ENCODE results near the gene DFFB.

The DFFB gene

DNA sequence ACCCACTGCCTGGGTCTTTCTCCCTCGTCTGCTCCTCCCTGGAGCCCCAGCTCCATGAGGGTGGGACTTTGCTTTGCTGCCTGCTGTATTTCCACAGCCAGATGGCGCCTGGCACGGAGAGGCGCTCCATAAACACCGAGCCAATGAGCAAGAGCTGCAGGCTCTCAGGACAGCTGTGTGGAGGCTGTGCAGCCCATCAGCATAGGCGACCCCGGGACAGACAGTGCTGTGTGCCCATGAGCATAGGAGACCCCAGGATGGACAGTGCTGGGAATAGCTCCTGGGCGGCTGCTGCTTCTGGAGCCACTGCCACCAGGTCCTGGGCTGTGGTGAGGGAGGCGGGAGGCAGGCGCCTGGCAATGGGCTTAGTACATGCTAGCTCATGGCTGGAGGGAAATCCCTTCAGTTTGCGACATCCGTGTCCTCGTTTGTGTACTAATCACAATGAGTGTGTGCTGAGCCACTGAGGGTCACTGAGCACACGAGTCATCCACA, 29.4 kb upstream of the DFFB start:
- DNase-seq, result peak in 27 of 42 donors; percentile 9 to 71 (median 39)
- intact Hi-C loops (cut with DNase I), result no loop called here

DNA sequence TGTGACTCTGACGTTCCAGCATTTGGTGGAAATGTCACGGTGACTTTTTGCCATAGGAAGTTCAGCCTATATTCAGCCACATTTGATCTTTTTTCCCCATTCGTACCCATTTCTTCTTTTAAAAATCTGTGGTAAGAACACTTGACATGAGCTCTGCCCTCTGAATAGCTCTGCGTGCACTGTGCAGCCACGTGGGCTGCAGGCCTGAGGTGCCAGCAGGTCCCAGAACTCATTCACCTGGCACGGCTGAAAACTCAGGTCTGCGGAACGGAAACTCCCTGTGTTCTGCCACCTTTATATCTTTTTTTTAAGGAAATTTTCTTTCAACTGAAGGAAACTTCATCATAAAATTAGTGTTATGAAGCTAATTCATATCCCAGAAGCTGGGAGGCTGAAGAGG, 28.9 kb upstream of the DFFB start:
- intact Hi-C loops (cut with DNase I), result no loop called here
- no peak for DNase-seq

DNA sequence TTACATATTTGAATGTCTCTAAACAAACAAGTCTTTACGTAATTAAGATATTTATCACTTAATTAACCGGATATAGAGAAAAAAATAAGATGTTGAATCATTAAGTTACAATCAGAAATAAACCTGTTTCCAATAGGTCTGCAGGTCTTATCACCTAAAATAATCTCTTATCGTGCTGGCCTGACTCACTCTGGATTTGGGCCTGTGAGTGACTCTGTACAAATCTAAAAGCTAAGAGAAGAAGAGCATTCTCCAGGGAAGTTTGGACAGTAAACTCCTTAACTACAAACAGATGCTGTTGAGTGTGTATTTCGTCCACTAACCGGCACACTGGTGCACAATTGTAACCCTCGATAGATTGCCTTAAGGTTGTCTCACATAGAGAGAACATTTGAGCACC, 25.6 kb upstream of the DFFB start:
- intact Hi-C loops (cut with DNase I), result no loop called here
- no peak for DNase-seq

DNA sequence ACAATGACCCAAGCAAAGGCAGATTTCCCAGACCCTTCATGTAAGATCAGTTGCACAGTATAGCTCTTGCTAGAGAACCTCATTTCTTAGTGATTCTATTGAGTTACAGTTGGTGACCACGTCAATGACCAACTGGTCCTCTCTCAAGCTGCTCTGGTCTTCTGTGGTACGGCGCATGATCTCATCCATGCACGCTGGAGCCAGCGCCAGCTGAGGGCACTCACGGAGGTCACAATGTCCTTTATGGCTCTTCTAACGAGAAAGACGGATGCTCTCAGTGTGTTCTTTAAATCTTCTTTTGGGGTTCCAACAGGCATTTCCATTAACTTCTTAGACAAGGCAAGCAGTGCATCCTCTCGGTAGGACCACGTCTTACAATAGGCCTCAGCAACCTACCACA, 22.6 kb upstream of the DFFB start:
- intact Hi-C loops (cut with DNase I), result no loop called here
- peak in 6 of 42 donors; percentile 17 to 59 (median 32) for DNase-seq

DNA sequence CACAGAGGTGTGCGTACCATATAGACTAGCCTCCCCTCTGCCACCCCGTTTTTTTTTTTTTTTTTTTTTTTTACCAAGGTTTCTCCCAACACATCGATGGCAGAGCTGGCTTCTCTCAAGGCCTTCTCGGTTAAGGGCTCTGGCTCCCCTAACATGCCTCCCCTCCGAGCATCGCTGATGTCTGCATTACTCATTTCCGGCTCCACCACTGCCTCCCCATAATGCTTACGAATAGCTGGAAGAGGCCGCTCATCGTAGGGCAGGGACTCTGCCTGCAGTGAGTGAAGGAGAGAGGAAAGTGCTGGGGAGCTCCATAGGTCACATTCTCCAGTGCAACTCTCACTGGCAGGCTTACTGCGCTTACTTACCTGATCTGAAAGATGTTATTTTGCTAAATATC, 20.9 kb upstream of the DFFB start:
- intact Hi-C loops (cut with DNase I), result no loop called here
- DNase-seq, result no peak

DNA sequence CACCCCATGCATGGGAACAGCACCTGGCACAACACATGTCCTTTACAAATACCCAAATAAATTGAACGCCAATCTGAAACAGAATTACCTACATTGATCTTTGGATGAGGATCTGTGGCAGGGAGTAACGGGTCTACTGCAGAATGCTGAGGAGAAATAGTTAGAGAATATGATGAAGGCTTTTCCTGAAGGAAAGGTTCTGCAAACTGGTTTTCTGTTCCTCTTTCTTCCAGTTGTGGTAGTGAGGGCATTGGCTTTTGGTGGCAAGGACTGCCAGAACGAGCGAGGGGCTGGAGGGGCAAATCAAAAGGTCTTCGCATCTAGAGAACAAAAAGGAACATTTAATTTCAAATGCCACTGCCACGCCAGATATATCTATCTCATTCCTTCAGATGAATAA, 20.1 kb upstream of the DFFB start:
- intact Hi-C loops (cut with DNase I), result no loop called here
- DNase-seq, result no peak

DNA sequence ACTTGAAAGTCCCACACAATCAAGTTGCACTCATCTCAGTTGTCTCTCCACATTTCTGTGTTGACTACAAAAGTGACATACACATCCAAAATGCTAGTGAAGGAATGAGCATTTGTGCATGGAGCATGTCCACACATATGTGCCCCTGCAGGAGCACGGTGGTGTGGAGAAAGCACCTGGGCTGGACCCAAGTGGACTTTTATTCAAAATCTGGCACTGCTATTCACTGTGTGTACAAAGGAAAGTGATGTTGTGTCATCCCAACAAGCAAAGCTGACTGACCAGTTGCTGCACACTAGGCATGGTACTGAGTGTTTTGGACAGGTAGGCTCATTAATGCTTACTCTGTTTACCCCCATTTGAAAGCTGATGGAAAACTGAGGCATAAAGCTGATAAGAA, 19.6 kb upstream of the DFFB start:
- intact Hi-C loops (cut with DNase I), result no loop called here
- DNase-seq, result no peak

DNA sequence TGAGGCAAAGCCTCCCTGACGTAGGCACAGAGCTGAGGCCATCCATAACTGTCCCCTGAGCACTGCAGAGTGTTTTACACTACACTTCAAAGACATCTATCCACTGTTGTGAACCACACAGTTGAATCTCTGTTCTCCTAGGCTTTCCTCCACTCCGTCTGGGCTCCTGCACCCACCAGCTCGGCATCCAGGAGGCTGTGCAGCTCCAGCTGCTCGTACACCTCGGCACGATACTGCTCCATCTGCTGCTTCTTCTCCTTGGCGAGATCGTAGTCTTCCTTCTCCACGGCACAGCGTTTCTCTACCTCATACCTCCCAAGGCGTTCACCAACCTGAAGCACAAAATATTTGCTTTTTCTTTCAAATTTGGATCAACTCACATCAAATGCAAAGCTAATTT, 18.5 kb upstream of the DFFB start:
- DNase-seq, result no peak
- intact Hi-C loops (cut with DNase I), result no loop called here

DNA sequence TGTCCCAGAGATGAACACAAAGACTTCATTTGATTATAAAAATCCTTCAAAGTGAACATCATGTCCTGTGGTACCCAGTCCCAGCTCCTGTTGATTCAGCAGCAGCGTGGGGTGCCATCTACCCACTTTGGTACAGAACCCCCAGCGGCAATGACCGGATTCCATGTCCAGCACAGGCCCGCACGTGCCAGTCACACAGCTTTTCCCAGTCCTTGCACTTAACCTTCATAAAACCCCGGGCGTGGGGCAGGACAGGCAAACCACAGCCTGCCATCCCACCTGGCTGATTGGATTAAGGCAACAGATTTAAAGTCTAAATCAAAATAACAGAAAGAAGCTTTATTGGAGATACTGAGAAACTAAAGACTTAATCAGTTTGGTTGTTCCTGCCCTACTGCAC, 15.8 kb upstream of the DFFB start:
- intact Hi-C loops (cut with DNase I), result no loop called here
- no peak for DNase-seq

DNA sequence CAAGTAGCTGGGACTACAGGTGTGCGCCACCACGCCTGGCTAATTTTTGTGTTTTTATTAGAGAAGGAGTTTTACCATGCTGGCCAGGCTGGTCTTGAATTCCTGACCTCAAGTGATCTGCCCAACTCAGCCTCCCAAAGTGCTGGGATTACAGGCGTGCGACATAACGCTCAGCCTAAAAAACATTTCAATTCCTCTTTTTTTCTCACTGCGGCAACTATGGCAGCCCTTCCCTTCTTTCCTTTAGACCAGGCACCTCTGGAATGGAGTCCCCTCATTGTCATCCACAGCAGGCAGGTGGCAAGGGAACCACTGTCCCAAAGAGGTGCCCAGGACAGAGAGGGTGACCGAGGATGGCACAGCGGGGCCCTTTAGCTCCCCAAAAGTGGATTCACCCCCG, 14.4 kb upstream of the DFFB start:
- DNase-seq, result no peak
- intact Hi-C loops (cut with DNase I), result no loop called here

DNA sequence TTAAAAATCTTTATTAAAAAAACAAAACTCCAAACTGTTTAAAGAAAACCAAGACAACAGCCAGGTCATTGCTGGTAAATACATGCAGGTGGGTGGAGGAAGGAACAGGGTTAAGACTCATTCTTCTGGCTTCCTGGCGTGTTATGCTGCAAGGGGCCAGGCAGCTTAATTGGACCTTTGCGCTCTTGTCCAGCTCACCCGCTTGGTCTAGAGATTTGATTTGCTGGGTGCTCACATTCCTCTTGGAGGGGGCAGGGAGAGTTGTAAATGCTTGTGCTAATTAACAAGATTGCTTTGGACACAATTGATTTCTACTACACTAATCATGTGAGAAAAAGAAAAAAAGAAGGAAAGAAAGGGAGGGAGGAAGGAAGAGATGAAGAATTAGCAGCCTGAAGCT, 10.7 kb upstream of the DFFB start:
- intact Hi-C loops (cut with DNase I), result no loop called here
- DNase-seq, result no peak

DNA sequence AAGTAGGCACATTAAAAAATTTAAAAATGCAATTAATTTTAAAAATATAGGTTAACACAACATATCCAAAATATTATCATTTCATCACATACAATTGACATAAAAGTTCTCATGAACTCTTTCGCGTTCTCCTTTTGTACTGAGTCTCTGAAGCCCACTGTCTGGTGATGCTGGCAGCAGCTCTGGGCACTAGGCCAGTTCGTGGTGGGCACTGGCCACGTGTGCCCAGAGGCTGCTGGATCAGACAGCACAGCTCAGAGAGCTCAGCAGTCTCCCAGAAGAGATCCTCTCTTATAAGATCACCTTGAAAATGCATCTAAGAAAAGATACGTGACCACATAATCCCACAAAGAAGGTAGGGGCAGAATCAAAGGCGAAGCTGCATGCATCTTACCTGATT, 10.2 kb upstream of the DFFB start:
- DNase-seq, result no peak
- intact Hi-C loops (cut with DNase I), result no loop called here

DNA sequence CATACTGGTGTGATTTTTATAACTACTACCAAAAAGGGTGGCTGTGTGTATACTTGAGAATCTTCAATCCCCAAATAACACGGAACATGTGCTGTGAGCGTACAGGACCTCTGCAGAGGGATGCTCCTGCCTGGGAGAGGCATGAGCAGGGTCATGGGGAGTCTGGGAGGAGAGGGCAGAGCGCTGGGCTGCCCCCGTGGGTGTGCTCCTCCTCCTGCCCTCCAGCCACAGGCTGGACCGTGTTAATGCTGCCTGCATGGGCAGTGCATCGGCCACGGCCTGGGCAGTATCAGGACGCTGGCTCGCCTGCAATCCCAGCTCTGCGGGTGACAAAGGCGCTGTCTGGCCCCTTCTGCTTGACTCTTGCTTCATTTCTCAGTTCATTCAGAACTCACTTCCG, 6.4 kb upstream of the DFFB start:
- intact Hi-C loops (cut with DNase I), result no loop called here
- DNase-seq, result no peak

DNA sequence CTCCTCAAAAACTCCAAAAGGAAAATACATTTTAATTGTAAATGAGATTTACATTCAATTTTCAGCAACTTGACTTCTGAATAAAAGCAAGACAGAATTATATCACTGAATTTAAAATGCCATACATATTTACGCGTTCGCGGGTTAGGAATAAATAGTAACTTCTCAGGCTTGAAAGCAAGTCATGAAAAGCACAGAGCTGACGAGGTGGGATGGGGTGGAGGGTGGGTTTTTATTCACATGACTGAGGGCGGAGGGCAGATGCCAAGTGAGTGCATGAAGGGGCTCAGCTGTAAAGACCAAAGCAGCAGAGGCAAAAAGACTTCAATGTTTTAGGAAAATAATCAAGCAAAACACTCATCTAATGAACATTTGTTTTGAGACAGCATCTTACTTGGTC, 6.0 kb upstream of the DFFB start:
- DNase-seq, result no peak
- intact Hi-C loops (cut with DNase I), result no loop called here

DNA sequence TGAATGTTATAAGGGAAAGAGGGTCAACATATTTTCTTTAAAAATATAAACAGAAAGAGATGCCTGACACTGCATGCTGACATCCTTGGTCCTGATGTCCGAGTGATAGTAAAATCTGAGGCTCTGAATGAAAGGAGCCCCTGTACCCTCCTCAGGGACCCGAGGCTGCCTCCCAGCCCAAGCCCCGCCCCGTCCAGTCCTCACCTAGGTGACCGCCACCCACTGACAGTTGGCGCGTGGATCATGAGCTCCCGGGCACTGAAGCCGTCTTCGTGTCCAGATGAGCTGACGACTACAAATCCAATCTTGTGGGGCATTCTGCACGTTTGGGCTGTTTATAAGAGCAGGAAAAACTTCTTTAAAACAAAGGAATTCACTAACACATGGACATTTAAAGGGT, 5.2 kb upstream of the DFFB start:
- intact Hi-C loops (cut with DNase I), result no loop called here
- no peak for DNase-seq

DNA sequence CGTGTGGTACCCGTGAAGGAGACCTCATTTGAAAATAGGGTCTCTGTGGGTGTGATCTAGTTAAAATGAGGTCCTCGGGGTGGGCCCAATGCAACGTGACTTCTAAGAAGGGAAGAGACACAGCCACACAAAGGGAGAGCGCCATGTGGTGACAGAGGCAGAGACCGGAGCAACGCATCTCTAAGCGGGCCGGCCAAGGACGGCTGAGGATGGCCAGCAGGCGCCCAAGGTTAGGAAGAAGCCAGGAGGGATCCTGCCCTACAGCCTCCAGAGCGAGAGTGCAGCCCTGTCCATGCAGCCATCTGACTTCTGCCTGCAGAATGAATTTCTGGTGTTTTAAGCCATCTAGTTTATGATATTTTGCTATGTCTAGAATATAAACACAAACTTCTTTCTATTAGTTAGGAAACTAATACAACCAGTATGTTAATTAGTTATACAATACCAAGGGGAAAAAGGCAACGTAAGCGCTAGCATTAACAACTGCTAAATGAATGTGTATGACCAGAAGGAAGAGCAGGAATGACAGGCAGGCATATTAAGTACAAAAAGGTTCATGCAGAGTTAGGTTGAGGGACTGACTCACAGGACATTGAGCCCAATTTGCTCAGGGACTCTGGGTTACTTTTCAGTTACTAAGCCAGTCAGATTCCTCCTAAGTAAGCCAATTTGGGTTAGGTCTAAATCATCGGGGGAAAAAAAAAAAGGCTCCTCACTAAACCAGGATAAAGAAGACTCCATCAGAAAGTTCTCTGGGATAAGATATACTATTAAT, 4.4 kb upstream of the DFFB start:
- intact Hi-C loops (cut with DNase I), result no loop called here

DNA sequence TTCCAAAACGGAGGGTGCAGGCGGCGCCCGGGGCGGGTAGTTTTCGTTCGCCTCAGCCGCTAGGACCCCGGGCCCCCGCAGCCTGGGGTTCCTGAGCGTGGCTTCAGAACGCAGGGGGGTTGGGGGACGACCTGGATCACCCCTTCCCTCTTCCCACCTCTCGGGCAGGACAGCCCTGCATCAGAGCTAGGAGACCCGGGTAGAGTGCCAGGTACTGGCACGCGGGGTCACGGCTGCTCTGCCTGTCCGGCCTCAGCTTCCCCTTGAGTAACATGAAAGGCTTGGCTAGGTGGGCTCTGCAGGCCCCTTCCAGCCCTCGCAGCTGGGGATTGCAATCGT, 484 bp downstream of the DFFB start:
- DNase-seq, result peak in 6 of 42 donors; percentile 1 to 50 (median 12)
- intact Hi-C loops (cut with DNase I), result loop anchor here (5.0 kb wide), 1 partner anchor 45 kb away; the partner anchor contains the start of gene C1orf174

More for the DNA sequence above, 4.4 kb upstream of the DFFB start:
- no peak for DNase-seq

DNA sequence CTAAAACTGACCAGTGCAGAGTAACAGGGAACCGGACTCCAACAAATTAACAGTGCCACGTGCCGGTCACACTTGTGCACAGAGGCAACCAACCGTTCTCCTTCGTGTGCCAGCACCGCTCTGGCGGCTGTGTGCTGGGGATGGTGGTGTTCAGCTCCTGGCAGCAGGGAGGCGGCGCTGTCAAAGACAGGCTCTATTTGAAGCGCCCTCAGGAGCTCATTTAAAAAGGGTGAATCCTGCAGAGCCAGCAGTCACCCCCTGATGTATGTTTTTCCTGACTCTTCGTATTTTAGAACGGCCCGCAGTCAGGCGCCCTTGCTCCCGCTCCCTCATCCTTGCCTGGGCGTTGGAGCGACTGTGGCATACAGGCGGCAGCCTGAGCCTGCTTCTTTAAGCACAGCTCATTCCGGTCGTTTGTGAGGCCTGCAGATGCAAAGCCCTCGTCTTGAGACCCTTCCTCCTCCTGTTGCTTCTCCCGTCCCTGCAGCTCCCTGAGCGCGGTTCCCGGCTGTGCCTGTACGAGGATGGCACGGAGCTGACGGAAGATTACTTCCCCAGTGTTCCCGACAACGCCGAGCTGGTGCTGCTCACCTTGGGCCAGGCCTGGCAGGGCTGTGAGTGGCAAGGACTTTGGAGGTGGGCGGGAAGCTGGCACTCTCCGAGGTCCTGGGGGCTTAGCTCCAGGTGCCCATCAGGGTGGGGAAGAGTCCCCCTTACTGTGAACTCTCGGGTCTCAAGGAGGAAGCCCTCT, 1.1 kb downstream of the DFFB start:
- intact Hi-C loops (cut with DNase I), result loop anchor here (5.0 kb wide), 1 partner anchor 44 kb away; the partner anchor contains the start of gene C1orf174

DNA sequence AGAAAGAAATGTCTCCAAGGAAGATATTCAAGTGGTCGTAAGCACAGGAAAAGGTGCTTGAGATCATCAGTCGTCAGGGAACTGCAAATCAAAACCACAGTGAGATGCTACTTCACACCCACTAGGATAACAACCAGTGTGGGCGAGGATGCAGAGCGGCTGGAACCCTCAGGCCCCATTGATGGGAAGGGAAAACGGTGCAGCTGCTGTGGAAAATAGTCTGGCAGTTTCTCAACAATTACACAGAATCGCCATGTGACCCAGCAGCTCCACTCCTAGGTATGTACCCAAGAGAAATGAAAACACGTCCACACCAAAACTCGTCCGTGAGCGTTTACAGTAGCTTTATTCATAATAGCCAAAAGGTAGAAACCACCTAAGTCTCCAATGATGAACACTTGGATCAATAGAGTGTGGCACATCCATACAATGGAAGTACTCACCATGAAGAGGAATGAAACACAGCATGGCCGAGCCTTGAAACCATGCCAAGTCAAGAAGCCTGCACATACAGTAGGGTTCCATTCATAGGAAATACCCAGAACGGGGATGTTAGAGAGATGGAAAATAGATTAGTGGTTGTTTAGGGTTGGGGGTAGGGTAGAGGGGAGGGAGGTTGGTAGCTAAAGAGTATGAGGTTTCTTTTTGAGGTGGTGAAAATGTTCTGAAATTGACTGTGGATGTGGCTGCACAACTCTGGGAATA, 6.1 kb downstream of the DFFB start:
- DNase-seq, result peak in 33 of 42 donors; percentile 16 to 81 (median 47)

More for the DNA sequence above, 1.1 kb downstream of the DFFB start:
- DNase-seq, result peak; percentile 56 to 91 (median 76)

DNA sequence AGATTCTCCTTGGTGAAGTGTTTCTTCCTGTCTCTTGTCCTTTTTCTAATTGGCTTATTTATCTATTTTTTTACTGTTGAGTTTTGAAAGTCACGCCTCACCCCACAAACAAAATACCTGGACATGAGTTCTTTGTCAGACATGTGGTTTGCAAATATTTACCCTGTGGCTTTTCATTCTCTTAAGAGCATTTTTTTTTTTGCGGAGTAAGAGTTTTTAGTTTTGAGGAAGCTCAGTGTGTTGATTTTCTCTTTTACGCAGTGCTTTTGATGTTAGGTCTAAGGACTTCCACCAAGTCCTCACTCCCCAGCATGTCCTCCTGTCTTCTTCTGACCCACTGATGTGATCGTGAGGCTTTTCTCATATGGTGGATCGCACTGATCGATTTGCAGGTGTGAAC, 7.6 kb downstream of the DFFB start:
- intact Hi-C loops (cut with DNase I), result no loop called here

More for the DNA sequence above, 6.1 kb downstream of the DFFB start:
- intact Hi-C loops (cut with DNase I), result no loop called here

More for the DNA sequence above, 7.6 kb downstream of the DFFB start:
- DNase-seq, result no peak
